Cardiac muscle cell (in vitro differentiated cells and primary cell): Measurements from ENCODE around the gene ZNF69. TPM values are rescaled to one million over a fixed set of nuclear protein-coding genes. Genes with fewer than 3 reads are reported as not detected.
"Not testable (repeated sequence)": the region's sequence is repeated elsewhere in the genome, so short reads cannot be mapped to it uniquely, and the experiment has no call there.

ENCODE experiments used
- DNase-seq, 2 donors: peaks; one replicate each; pipeline versions ENCODE4 v3.0.0 to v3.0.0-alpha.2; 2010 to 2017; ENCODE audit warnings: low read depth in 1 of 2, low spot score in 1 of 2
- H3K27ac ChIP-seq: fragments of 200-600 bp; sonication (generic); 2 replicates; pipeline ENCODE4 v1.5.1; 2016
- H3K27me3 ChIP-seq: fragments of 200-600 bp; sonication (generic); 2 replicates; pipeline ENCODE4 v1.6.0; 2016; ENCODE audit warnings: control low read depth
- H3K36me3 ChIP-seq: fragments of 200-600 bp; sonication (generic); 2 replicates; pipeline ENCODE4 v1.5.1; 2016; ENCODE audit warnings: control low read depth
- H3K4me1 ChIP-seq: fragments of 200-600 bp; sonication (generic); 2 replicates; pipeline ENCODE4 v1.8.1; 2017; ENCODE audit warnings: low read depth, mild to moderate bottlenecking, mixed run types
- H3K4me3 ChIP-seq: fragments of 200-600 bp; sonication (generic); 2 replicates; pipeline ENCODE4 v1.5.1; 2016; ENCODE audit warnings: mild to moderate bottlenecking
- H3K9me3 ChIP-seq: fragments of 200-600 bp; sonication (generic); 2 replicates; pipeline ENCODE4 v1.5.1; 2017; ENCODE audit warnings: low read depth, mild to moderate bottlenecking, control low read depth
- polyA plus RNA-seq: library from polyadenylated mRNA; unstranded; fragments of >200 nt; fragmentation: Nextera tagmentation; extraction: Ambion mirVana; gene quantifications from 2 replicates; pipeline ENCODE4 v1.2.1, GENCODE V29; 2016
- total RNA-seq: library from RNA; depleted of rRNA; stranded (reverse); fragments of >200 nt; gene quantifications from 2 replicates; pipeline ENCODE4 v1.2.3, GENCODE V29; 2016
- TF ChIP-seq, protein P1 (sequence below): IDR thresholded peaks from 2 replicates; pipeline ENCODE4 v1.5.1; 2012; ENCODE audit warnings: low read depth, mild to moderate bottlenecking, low read length

The ZNF69 gene
- total and polyA plus RNA-seq, 2 experiments from 2014 or later = 13.6 to 19.2 TPM

DNA sequence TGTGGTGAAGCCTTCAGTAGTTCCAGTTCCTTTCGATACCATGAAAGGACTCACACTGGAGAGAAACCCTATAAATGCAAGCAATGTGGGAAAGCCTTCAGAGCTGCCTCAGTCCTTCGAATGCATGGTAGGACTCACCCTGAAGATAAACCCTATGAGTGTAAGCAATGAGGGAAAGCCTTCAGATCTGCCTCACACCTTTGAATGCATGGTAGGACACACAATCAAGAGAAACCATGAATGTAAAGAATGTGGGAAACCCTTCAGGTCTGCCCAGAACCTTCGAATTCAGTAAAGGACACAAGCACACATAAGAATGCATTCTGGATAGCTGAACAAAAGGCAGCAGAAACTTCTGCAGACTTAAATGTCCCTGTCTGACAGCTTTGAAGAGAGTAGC, 18.3 kb downstream of the ZNF69 start:
- DNase-seq = no peak
- H3K27me3 ChIP-seq = no peaks in the 10 kb centered on the region
- TF ChIP-seq, protein P1, sequence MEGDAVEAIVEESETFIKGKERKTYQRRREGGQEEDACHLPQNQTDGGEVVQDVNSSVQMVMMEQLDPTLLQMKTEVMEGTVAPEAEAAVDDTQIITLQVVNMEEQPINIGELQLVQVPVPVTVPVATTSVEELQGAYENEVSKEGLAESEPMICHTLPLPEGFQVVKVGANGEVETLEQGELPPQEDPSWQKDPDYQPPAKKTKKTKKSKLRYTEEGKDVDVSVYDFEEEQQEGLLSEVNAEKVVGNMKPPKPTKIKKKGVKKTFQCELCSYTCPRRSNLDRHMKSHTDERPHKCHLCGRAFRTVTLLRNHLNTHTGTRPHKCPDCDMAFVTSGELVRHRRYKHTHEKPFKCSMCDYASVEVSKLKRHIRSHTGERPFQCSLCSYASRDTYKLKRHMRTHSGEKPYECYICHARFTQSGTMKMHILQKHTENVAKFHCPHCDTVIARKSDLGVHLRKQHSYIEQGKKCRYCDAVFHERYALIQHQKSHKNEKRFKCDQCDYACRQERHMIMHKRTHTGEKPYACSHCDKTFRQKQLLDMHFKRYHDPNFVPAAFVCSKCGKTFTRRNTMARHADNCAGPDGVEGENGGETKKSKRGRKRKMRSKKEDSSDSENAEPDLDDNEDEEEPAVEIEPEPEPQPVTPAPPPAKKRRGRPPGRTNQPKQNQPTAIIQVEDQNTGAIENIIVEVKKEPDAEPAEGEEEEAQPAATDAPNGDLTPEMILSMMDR = no peak
- no peak overlapping the region for H3K4me3 ChIP-seq
- peaks cover 22% of the 10 kb centered on the region for H3K36me3 ChIP-seq
- H3K27ac ChIP-seq = no peak overlapping the region
- H3K4me1 ChIP-seq = no peaks in the 10 kb centered on the region
- peaks cover 14% of the 10 kb centered on the region for H3K9me3 ChIP-seq

GRCh38 chr19:11911937-11912336, 24.4 kb downstream of the ZNF69 start:
- not testable (repeated sequence) for H3K27me3 ChIP-seq, H3K36me3 ChIP-seq, H3K27ac ChIP-seq, H3K9me3 ChIP-seq, H3K4me1 ChIP-seq, H3K4me3 ChIP-seq, DNase-seq

- H3K27me3 ChIP-seq, DNase-seq, H3K4me1 ChIP-seq, H3K9me3 ChIP-seq, H3K36me3 ChIP-seq, H3K27ac ChIP-seq, H3K4me3 ChIP-seq: not testable (repeated sequence)
Measured at GRCh38 chr19:11914417-11915051, 27.0 kb downstream of the ZNF69 start.

- H3K36me3 ChIP-seq = no peaks in the 10 kb centered on the region
- DNase-seq = peak; percentile 59 to 74
Measured at GRCh38 chr19:11921852-11922495, 34.4 kb downstream of the ZNF69 start.

DNA sequence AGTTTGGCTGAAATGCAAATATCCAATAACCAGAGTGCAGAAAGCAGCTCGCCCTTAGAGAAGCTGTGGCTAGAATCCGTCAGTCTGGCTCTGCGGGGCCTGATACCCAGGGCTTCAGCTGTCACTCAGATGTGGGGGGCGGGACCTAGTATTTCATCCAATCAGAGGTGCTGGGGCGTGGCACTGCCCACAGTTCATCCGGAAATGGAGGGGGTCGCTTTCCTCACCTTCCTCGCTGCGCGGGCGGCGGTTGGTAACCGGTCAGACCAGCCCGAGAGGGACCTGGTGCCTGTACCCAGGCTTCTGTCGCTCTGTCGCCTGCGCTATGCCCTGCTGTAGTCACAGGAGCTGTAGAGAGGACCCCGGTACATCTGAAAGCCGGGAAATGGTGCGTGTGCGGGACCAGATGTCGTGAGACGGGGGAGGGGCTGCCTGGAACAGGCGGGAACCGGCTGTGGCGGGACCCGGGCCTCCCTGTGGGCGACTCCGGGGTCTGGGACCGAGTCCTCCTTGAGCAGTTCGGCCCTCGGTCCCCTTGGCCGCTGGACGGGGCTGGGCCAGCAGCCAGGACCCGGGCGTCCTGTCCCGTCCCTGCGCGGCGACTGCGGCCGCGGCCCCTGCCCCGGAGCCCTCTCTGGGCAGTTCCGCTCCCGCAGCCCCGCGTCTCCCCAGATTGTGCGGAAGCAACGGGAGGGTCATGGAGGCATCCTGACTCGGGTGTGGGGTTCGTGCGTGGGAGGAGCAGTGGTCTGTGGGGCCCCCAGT, 37.5 kb downstream of the ZNF69 start, which contains the start of gene ZNF700:
Gene ZNF700 (plus strand): TSS at position 222 of the 765 bp plus-strand sequence. CDS start 104 bp downstream, at position 326.
- Histone ChIP-seq H3K27ac (peak within 1 kb of the TSS; percentile 88), H3K4me3 (peak within 1 kb of the TSS; percentile 94), H3K9me3 (no peaks in the 10 kb centered on the region), H3K27me3 (no peaks in the 10 kb centered on the region), H3K36me3 (no peaks in the 10 kb centered on the region), H3K4me1 (peaks cover 17% of the 10 kb centered on the region)
- DNase-seq = peak; percentile 91 to 97
- TF ChIP-seq, protein P1 = no peak

More at GRCh38 chr19:11921852-11922495, 34.4 kb downstream of the ZNF69 start:
- Histone ChIP-seq H3K4me1 (peaks cover 17% of the 10 kb centered on the region), H3K9me3 (no peaks in the 10 kb centered on the region), H3K27me3 (no peaks in the 10 kb centered on the region), H3K27ac (peak overlapping the region; percentile 58), H3K4me3 (no peak overlapping the region)
- TF ChIP-seq, protein P1 = no peak

- peak overlapping the region; percentile 88 for H3K27ac ChIP-seq
- H3K27me3 ChIP-seq, H3K36me3 ChIP-seq, DNase-seq, H3K9me3 ChIP-seq: not testable (repeated sequence)
- peaks cover 17% of the 10 kb centered on the region for H3K4me1 ChIP-seq
- peak overlapping the region; percentile 94 for H3K4me3 ChIP-seq
Measured at GRCh38 chr19:11925651-11926187, 38.1 kb downstream of the ZNF69 start.

DNA sequence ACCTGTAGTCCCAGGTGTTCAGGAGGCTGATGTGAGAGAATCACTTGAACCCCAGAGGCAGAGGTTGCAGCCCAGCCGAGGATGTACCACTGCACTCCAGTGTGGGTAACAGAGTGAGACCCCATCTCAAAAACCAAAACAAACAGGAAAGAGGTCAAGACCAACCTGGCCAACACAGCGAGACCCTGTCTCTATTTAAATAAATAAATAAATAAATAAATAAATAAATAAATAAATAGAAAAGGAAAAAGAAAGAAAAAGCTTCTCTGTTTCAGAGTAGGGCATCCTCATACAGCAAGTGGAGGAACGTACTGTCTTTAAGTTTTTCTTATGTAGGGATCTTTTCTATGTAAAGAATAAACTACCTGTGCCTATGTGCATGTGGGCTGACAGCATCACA, 39.6 kb downstream of the ZNF69 start:
- no peak overlapping the region for H3K27ac ChIP-seq
- peaks cover 8% of the 10 kb centered on the region for H3K4me1 ChIP-seq
- no peak overlapping the region for H3K4me3 ChIP-seq
- no peaks in the 10 kb centered on the region for H3K36me3 ChIP-seq
- H3K27me3 ChIP-seq = no peaks in the 10 kb centered on the region
- TF ChIP-seq, protein P1 = no peak
- DNase-seq = no peak
- H3K9me3 ChIP-seq = no peaks in the 10 kb centered on the region
